ENCODE results near the gene SLC35B4.

The SLC35B4 gene

GRCh38 chr7:134290286-134290685, 26.4 kb downstream of the SLC35B4 start:
- DNase-seq (ENCODE audit: low spot score) = no peak

- no peak for DNase-seq (ENCODE audit: low spot score)
Observed at GRCh38 chr7:134289841-134290240, 26.9 kb downstream of the SLC35B4 start.

- no peak for DNase-seq (ENCODE audit: low spot score)
Observed at GRCh38 chr7:134289423-134289822, 27.3 kb downstream of the SLC35B4 start.

GRCh38 chr7:134287916-134288659, 28.6 kb downstream of the SLC35B4 start:
- DNase-seq (ENCODE audit: low spot score) = no peak

- no peak for DNase-seq (ENCODE audit: low spot score)
Observed at GRCh38 chr7:134284952-134285351, 31.8 kb downstream of the SLC35B4 start.

GRCh38 chr7:134284011-134284410, 32.7 kb downstream of the SLC35B4 start:
- no peak for DNase-seq (ENCODE audit: low spot score)

- no peak for DNase-seq (ENCODE audit: low spot score)
Observed at GRCh38 chr7:134280508-134280907, 36.2 kb downstream of the SLC35B4 start.

DNA sequence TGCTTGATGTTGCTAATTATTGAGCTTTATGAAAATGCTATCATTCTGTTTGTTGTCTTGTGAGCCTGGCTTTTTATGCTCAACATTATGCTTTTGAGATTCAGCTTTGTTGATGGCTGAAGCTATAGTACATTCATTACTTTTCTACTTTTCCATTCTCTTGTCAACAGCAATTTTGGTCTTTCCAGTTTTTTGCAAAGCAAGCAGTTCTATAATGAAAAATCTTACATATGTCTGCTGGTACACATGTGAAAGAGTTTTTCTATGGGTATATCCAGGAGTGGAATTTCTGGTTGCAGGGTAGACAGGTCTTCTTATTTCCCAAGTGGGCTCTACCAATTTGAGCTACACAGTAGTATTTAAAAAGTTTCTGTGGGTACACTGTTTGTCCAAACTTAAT, 36.8 kb downstream of the SLC35B4 start:
- DNase-seq (ENCODE audit: low spot score) = no peak

DNA sequence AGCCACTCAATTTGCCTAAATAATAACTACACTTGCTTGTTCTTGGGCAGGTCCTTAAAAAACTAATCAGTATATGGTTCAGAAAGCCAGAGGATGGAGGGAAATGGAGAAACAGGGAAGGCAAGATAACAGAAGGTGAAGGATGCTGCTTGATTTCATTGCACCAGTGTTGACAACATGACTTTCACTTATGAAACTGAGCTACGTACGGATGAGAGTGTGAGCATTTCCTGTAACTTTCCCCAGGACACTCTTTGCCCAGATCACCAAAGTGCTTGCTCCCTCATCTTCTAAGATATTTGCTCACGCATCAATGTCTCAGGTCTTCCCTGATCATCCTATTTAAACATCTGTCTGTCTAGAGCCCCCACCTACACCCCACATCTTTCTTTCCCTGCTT, 37.4 kb downstream of the SLC35B4 start:
- DNase-seq (ENCODE audit: low spot score) = no peak

DNA sequence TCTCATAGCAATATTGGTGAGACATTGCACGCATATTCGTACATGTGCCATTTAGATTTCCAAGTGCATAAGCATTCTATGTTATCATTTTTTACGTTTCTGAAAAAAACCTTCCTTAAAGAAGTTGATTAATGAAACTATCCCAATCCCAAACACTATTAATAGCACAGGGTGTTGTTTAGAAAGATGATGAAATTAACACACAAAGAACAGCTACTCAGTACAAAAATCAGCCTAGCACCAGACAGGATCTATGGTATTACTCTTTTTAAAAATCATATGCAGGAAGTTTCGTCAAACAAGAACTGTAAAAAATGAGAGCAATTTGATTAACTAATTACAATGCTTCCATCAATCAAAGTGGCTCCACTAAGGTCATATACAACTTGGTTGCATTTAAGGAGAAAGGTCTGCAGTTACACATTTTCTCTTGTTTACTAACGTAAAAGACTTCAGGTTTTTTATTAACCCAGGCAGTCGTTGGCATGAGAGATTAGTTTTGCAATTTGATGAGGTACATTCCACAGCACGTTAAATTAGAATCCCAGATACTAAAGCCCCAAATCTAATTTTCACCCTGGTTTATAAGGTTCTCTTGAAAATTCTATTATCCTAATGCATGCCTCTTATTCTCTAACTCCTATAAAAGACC, 38.1 kb downstream of the SLC35B4 start:
- no peak for DNase-seq (ENCODE audit: low spot score)

DNA sequence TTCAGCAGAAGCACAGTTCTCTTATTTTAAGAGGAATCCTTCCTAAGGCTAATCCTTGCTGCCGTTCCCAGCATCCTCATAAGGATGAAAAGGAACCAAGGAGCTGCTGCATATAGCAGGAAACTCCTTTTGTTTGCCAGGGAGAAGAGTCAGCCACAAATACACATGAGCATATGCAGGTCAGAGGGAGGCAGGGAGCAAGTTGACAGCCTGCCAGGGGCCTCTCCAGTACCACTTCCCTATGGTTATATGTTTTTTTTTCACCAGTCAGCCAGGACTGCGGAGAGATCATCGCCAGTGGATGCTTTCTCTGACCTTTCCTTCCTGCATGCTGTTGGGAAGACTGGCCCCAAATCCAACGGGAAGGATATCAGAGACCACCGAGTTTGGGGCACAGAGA, 39.8 kb downstream of the SLC35B4 start:
- DNase-seq (ENCODE audit: low spot score) = no peak

DNA sequence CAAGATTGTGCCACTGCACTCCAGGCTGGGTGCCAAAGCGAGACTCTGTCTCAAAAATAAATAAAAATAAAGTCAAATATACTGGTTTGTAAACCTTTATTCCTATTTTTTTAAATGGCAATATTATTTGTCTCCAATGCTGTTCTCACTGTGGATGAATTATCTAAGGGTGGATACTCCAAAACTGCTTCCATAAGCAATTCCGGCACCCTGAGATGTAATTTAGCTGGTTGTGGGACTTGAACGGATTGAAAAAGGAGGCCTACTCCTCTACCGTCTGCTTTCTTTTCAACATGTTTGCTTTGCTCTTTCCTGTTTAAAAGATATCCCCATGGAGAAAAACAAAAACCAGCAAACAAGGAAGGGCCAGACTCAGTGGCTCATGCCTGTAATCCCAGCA, 54.4 kb downstream of the SLC35B4 start:
- DNase-seq (ENCODE audit: low spot score) = no peak

GRCh38 chr7:134255814-134256213, 60.9 kb downstream of the SLC35B4 start:
- no peak for DNase-seq (ENCODE audit: low spot score)

- DNase-seq (ENCODE audit: low spot score) = no peak
Observed at GRCh38 chr7:134254311-134254710, 62.4 kb downstream of the SLC35B4 start.

DNA sequence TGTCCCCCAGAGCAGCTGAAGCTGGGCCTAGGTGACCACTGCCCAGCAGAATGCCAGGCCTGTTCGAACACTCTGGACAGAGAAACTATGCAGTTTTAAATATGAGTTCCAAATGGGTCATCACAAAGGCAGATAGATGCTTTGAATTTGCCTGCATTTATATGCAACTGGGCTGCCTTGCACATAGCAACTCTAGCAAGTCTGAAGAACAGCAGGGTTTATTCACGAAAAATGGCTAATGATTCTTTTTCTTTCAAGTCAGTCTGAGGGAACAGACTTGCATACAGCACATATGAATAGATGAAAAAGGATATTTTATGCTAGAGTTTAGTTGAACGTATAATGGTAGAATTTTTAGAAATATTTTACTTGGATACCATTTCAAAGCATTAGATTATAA, 68.5 kb downstream of the SLC35B4 start:
- no peak for DNase-seq (ENCODE audit: low spot score)

DNA sequence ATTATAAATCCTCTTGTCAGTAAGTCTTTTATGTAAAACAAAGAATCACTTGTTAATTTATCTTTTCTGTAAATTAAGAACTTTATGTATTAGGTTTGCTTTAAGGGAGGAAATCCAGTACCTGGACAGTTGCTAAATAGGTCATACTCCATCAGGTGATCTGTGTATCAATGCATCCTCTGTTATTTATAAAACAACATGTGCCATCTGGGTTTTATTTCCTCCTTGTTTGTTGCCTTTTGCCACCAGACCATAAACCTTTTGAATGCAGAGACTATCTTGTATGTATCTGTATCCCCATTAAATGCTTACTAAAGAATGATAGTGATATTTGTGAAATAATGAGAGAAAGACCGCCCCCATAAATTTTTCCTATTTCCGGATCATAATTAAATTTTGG, 70.0 kb downstream of the SLC35B4 start:
- DNase-seq (ENCODE audit: low spot score) = no peak

DNA sequence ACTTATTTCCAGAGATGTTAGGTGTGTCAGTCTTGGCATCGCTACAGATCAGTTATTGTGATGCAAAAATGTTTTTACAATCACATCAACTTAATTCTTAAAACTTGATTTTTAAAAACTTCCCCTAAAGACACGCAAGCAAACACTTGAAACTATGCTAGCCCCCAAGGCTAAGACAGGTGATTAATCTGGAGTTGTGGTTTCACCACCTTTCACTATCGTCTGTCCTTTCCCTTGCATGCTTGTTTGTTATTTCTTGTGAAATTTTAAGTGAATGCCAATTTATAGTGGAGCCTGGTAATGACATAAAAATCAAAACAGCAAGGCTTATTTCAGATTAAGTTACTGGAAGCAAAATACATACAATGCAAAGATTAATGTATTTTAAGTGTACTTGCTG, 70.4 kb downstream of the SLC35B4 start:
- DNase-seq (ENCODE audit: low spot score) = no peak

- no peak for DNase-seq (ENCODE audit: low spot score)
Observed at GRCh38 chr7:134245253-134245652, 71.5 kb downstream of the SLC35B4 start.
